ENCODE data around the gene LMO2. TPM values are rescaled to one million over a fixed set of nuclear protein-coding genes. Genes with fewer than 3 reads are reported as not detected.

The LMO2 gene
- total and polyA plus RNA-seq, 2 donors (not counting 3 experiments of a cell fraction or from before 2014, with no cell fraction given): 60.4 to 66.8 TPM

GRCh38 chr11:33915526-33915925, 23.6 kb upstream of the LMO2 start:
- dilution Hi-C loops (cut with MboI; ENCODE audit: extremely low pct_ligation_motif_present, low sequenced_read_pairs) (no loop called here), intact Hi-C loops (cut with micrococcal nuclease) (no loop called here)
- Histone ChIP-seq H3K4me2 (ENCODE audit: insufficient read depth, low read length) (no peak overlapping the region), H3K4me1 (ENCODE audit: control insufficient read depth, extremely low read depth, insufficient read depth, low read length) (no peaks in the 10 kb centered on the region), H3K4me3 (replicated peaks in 1 of 3; ENCODE audit: insufficient read depth in 1 of 3, low read depth in 1 of 3, low read length in 3 of 3) (no peak overlapping the region), H3K27ac (ENCODE audit: insufficient read depth, low read depth, low read length) (no peak overlapping the region), H3K9ac (replicated peaks; ENCODE audit: extremely low read depth, insufficient read depth, low read length) (no peak overlapping the region), H3K79me2 (ENCODE audit: control insufficient read depth, insufficient read depth, low read length) (no peaks in the 10 kb centered on the region), H3K27me3 (ENCODE audit: control insufficient read depth in 2 of 2, insufficient read depth in 2 of 2, low read length in 2 of 2) (peaks cover 9% of the 10 kb centered on the region in 2 experiments), H4K20me1 (replicated peaks; ENCODE audit: control insufficient read depth, extremely low read depth, insufficient read depth, low read length) (no peaks in the 10 kb centered on the region), H3K9me3 (replicated peaks; ENCODE audit: control insufficient read depth, insufficient read depth, low read length) (no peaks in the 10 kb centered on the region), H2AFZ (ENCODE audit: low read depth, low read length) (no peak overlapping the region), H3K9me1 (replicated peaks; ENCODE audit: control insufficient read depth, extremely low read depth, insufficient read depth, low read length) (no peaks in the 10 kb centered on the region), H3K36me3 (ENCODE audit: control insufficient read depth in 2 of 2, extremely low read depth in 1 of 2, insufficient read depth in 2 of 2, low read length in 2 of 2) (no peaks in the 10 kb centered on the region)
- no peak for FAIRE-seq
- POLR2A ChIA-PET: no interaction called here
- CTCF ChIA-PET: interaction anchor here (1.4 to 2.6 kb wide), 3 partner anchors 11 to 22 kb away, joined by 3 to 8 read pairs (median 3); no protein-coding TSS in a partner anchor
- TF ChIP-seq MYC (IDR thresholded peaks at IDR 0.05; ENCODE audit: low read depth, low read length) (no peak), POLR2A (IDR thresholded peaks at IDR 0.05; ENCODE audit: low read depth, low read length) (no peak), MAX (IDR thresholded peaks at IDR 0.05; ENCODE audit: insufficient read depth, insufficient read length) (no peak)
- DNase-seq (ENCODE audit: low read depth, low spot score): no peak
- BruUV-seq (replicated peaks): no TSS peak

GRCh38 chr11:33913991-33914390, 22.1 kb upstream of the LMO2 start:
- Histone ChIP-seq H3K4me3 (replicated peaks in 1 of 3; ENCODE audit: insufficient read depth in 1 of 3, low read depth in 1 of 3, low read length in 3 of 3) (no peak overlapping the region), H3K27me3 (ENCODE audit: control insufficient read depth in 2 of 2, insufficient read depth in 2 of 2, low read length in 2 of 2) (peaks cover 9% of the 10 kb centered on the region in 2 experiments), H3K9me3 (replicated peaks; ENCODE audit: control insufficient read depth, insufficient read depth, low read length) (no peaks in the 10 kb centered on the region), H3K9me1 (replicated peaks; ENCODE audit: control insufficient read depth, extremely low read depth, insufficient read depth, low read length) (no peaks in the 10 kb centered on the region), H3K4me2 (ENCODE audit: insufficient read depth, low read length) (no peak overlapping the region), H3K79me2 (ENCODE audit: control insufficient read depth, insufficient read depth, low read length) (no peaks in the 10 kb centered on the region), H3K36me3 (ENCODE audit: control insufficient read depth in 2 of 2, extremely low read depth in 1 of 2, insufficient read depth in 2 of 2, low read length in 2 of 2) (no peaks in the 10 kb centered on the region), H3K4me1 (ENCODE audit: control insufficient read depth, extremely low read depth, insufficient read depth, low read length) (no peaks in the 10 kb centered on the region), H3K9ac (replicated peaks; ENCODE audit: extremely low read depth, insufficient read depth, low read length) (no peak overlapping the region), H4K20me1 (replicated peaks; ENCODE audit: control insufficient read depth, extremely low read depth, insufficient read depth, low read length) (no peaks in the 10 kb centered on the region), H2AFZ (ENCODE audit: low read depth, low read length) (no peak overlapping the region), H3K27ac (ENCODE audit: insufficient read depth, low read depth, low read length) (no peak overlapping the region)
- dilution Hi-C loops (cut with MboI; ENCODE audit: extremely low pct_ligation_motif_present, low sequenced_read_pairs): no loop called here
- intact Hi-C loops (cut with micrococcal nuclease): no loop called here
- POLR2A ChIA-PET: no interaction called here
- TF ChIP-seq CTCF (IDR thresholded peaks at IDR 0.05; ENCODE audit: extremely low read depth in 1 of 2, insufficient read depth in 1 of 2, low read depth in 1 of 2, low read length in 2 of 2) (no peak), MAX (IDR thresholded peaks at IDR 0.05; ENCODE audit: insufficient read depth, insufficient read length) (no peak), POLR2A (IDR thresholded peaks at IDR 0.05; ENCODE audit: low read depth, low read length) (no peak), GATA2 (IDR thresholded peaks at IDR 0.05; ENCODE audit: insufficient read depth, insufficient read length, low read depth, low read length) (no peak), FOS (IDR thresholded peaks at IDR 0.05; ENCODE audit: borderline replicate concordance, insufficient read depth, low read length) (no peak), MYC (IDR thresholded peaks at IDR 0.05; ENCODE audit: low read depth, low read length) (no peak), EZH2 (IDR thresholded peaks at IDR 0.05; ENCODE audit: borderline replicate concordance, low read depth, low read length, severe bottlenecking) (no peak), JUN (IDR thresholded peaks at IDR 0.05; ENCODE audit: borderline replicate concordance, insufficient read depth, insufficient read length, low read depth) (no peak)
- no peak for FAIRE-seq
- CTCF ChIA-PET: interaction anchor here (1.2 kb wide), 1 partner anchor 46 kb away, joined by 3 read pairs; no protein-coding TSS in a partner anchor
- DNase-seq (ENCODE audit: low read depth, low spot score): no peak
- BruUV-seq (replicated peaks): no TSS peak

Measured in endothelial cell of umbilical vein (primary cell).